Caco-2 (cell line): Measurements from ENCODE around the gene MYL7. TPM values are rescaled to one million over a fixed set of nuclear protein-coding genes. Genes with fewer than 3 reads are reported as not detected.
"Not testable (repeated sequence)": the region's sequence is repeated elsewhere in the genome, so short reads cannot be mapped to it uniquely, and the experiment has no call there.

Source experiments
- BruUV-seq: library from RNA; stranded (reverse); fragments of 400-500 nt; replicated peaks from 2 replicates; lab custom pipeline; 2021; lab: Mats Ljungman, UMichigan
- CTCF ChIA-PET: fragments of 300-600 bp; sonication (Branson Sonifier 250); formaldehyde crosslinking; loops from one replicate; lab custom pipeline; 2022; ENCODE audit warnings: antibody characterized with exemption; lab: Charles Lee
- POLR2A ChIA-PET: fragments of 300-600 bp; sonication (Branson Sonifier 250); formaldehyde crosslinking; loops from one replicate; lab custom pipeline; 2022; ENCODE audit warnings: antibody characterized with exemption; lab: Charles Lee
- DNase-seq, 2 experiments: peaks; one replicate each; pipeline versions ENCODE4 v3.0.0 to v3.0.0-alpha.2; 2020 to 2022
- H3K27me3 ChIP-seq: replicated peaks from 2 replicates; pipeline ENCODE4 v1.6.0; 2011; ENCODE audit warnings: low read length; ENCODE audit not compliant: control insufficient read depth, insufficient read depth
- H3K36me3 ChIP-seq: 2 replicates; pipeline ENCODE4 v1.5.1; 2011; ENCODE audit warnings: low read length; ENCODE audit not compliant: control insufficient read depth, insufficient read depth
- H3K4me1 ChIP-seq: fragments of 250-450 bp; sonication (Bioruptor Pico); 2 replicates; pipeline ENCODE4 v1.5.1; 2020; ENCODE audit warnings: mild to moderate bottlenecking
- H3K4me3 ChIP-seq: 2 replicates; pipeline ENCODE4 v1.5.1; 2011; ENCODE audit warnings: low read depth, mild to moderate bottlenecking, control low read depth, low read length
- H3K9me3 ChIP-seq: fragments of 250-450 bp; sonication (Bioruptor Pico); 2 replicates; pipeline ENCODE4 v1.5.1; 2020; ENCODE audit warnings: mild to moderate bottlenecking, moderate library complexity
- H3K27ac Mint-ChIP-seq: one replicate; pipeline ENCODE4 v1.8.0; 2022; ENCODE audit warnings: mixed read lengths; ENCODE audit not compliant: unreplicated experiment
- H3K27me3 Mint-ChIP-seq: one replicate; pipeline ENCODE4 v1.8.0; 2022; ENCODE audit warnings: mixed read lengths; ENCODE audit not compliant: insufficient read depth, unreplicated experiment
- H3K36me3 Mint-ChIP-seq: one replicate; pipeline ENCODE4 v1.8.0; 2022; ENCODE audit warnings: mild to moderate bottlenecking, mixed read lengths; ENCODE audit not compliant: insufficient read depth, unreplicated experiment
- H3K4me1 Mint-ChIP-seq: one replicate; pipeline ENCODE4 v1.8.0; 2022; ENCODE audit warnings: low read depth, mixed read lengths; ENCODE audit not compliant: unreplicated experiment
- H3K4me3 Mint-ChIP-seq: one replicate; pipeline ENCODE4 v1.8.0; 2022; ENCODE audit warnings: mild to moderate bottlenecking, moderate library complexity, mixed read lengths; ENCODE audit not compliant: unreplicated experiment
- H3K9me3 Mint-ChIP-seq: one replicate; pipeline ENCODE4 v1.8.0; 2022; ENCODE audit warnings: mixed read lengths; ENCODE audit not compliant: unreplicated experiment
- intact Hi-C: fragments of 100-400 bp; cut with micrococcal nuclease; formaldehyde crosslinking; loops from one replicate; pipeline ENCODE4 v1.10.0; 2022; ENCODE audit not compliant: unreplicated experiment
- total RNA-seq: library from RNA; stranded (reverse); gene quantifications from 2 replicates; pipeline ENCODE4 v1.2.3, GENCODE V29; 2022
- TF ChIP-seq, protein P1 (sequence below), 2 experiments: fragments of 200-600 bp in 1 of 2; IDR thresholded peaks; 1 replicate in 1 of 2; 2 replicates in 1 of 2; pipeline versions ENCODE4 v1.5.1 to v1.8.0; 2011 to 2022; ENCODE audit warnings: antibody characterized with exemption in 1 of 2, control low read depth in 1 of 2, inconsistent platforms in 1 of 2, low read depth in 1 of 2, low read length in 1 of 2, mild to moderate bottlenecking in 1 of 2, moderate library complexity in 1 of 2; ENCODE audit not compliant: insufficient read depth in 1 of 2, severe bottlenecking in 1 of 2, unreplicated experiment in 1 of 2

The MYL7 gene
- total RNA-seq, 1 experiment from 2014 or later = 16.2 TPM

DNA sequence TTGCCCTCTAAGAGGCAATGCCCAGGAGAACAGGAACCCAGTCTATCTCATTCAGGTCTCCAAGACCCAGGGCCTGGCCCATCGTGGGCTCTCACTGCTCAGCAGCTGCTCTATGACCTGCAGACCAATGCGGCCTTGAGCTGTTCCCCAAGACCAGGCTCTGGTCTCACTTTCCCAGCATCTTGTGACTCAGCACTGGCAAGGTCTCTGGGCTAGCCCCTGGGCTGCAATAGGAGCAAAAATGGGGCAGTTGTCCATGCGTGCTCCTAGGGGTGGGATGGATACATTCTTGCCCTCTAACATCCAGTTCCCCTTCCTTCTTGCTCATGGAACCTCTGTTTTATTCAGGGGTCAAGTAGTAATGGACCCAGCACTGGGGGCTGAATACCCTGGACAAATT is 34.6 kb upstream of the MYL7 start:
- no peak for DNase-seq
- H3K4me3 Mint-ChIP-seq = no peak overlapping the region
- H3K36me3 Mint-ChIP-seq = no peaks in the 10 kb centered on the region
- H3K9me3 Mint-ChIP-seq = no peaks in the 10 kb centered on the region
- peaks cover 14% of the 10 kb centered on the region for H3K27me3 Mint-ChIP-seq
- TF ChIP-seq, protein P1, sequence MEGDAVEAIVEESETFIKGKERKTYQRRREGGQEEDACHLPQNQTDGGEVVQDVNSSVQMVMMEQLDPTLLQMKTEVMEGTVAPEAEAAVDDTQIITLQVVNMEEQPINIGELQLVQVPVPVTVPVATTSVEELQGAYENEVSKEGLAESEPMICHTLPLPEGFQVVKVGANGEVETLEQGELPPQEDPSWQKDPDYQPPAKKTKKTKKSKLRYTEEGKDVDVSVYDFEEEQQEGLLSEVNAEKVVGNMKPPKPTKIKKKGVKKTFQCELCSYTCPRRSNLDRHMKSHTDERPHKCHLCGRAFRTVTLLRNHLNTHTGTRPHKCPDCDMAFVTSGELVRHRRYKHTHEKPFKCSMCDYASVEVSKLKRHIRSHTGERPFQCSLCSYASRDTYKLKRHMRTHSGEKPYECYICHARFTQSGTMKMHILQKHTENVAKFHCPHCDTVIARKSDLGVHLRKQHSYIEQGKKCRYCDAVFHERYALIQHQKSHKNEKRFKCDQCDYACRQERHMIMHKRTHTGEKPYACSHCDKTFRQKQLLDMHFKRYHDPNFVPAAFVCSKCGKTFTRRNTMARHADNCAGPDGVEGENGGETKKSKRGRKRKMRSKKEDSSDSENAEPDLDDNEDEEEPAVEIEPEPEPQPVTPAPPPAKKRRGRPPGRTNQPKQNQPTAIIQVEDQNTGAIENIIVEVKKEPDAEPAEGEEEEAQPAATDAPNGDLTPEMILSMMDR (IDR thresholded peaks at IDR 0.05; ENCODE audit: insufficient read depth in 1 of 2, low read depth in 1 of 2, low read length in 1 of 2, severe bottlenecking in 1 of 2, unreplicated experiment in 1 of 2) = no peak
- Histone ChIP-seq H3K9me3 (no peaks in the 10 kb centered on the region), H3K4me3 (no peak overlapping the region), H3K27me3 (no peaks in the 10 kb centered on the region), H3K4me1 (peaks cover 6% of the 10 kb centered on the region; the same call in 1 of the 2 replicates), H3K36me3 (no peaks in the 10 kb centered on the region)
- no peak overlapping the region for H3K27ac Mint-ChIP-seq
- CTCF ChIA-PET = no interaction called here
- intact Hi-C loops = no loop called here
- POLR2A ChIA-PET = no interaction called here
- BruUV-seq = no TSS peak
- H3K4me1 Mint-ChIP-seq = no peaks in the 10 kb centered on the region

- H3K27me3 Mint-ChIP-seq = peaks cover 15% of the 10 kb centered on the region
- POLR2A ChIA-PET, H3K9me3 ChIP-seq, H3K4me1 ChIP-seq, H3K9me3 Mint-ChIP-seq, CTCF ChIA-PET, H3K27ac Mint-ChIP-seq, DNase-seq, intact Hi-C loops, H3K4me3 Mint-ChIP-seq, H3K4me1 Mint-ChIP-seq, H3K27me3 ChIP-seq, H3K36me3 ChIP-seq, BruUV-seq, H3K4me3 ChIP-seq, H3K36me3 Mint-ChIP-seq: not testable (repeated sequence)
Observed at GRCh38 chr7:44174694-44174948, 33.5 kb upstream of the MYL7 start.

DNA sequence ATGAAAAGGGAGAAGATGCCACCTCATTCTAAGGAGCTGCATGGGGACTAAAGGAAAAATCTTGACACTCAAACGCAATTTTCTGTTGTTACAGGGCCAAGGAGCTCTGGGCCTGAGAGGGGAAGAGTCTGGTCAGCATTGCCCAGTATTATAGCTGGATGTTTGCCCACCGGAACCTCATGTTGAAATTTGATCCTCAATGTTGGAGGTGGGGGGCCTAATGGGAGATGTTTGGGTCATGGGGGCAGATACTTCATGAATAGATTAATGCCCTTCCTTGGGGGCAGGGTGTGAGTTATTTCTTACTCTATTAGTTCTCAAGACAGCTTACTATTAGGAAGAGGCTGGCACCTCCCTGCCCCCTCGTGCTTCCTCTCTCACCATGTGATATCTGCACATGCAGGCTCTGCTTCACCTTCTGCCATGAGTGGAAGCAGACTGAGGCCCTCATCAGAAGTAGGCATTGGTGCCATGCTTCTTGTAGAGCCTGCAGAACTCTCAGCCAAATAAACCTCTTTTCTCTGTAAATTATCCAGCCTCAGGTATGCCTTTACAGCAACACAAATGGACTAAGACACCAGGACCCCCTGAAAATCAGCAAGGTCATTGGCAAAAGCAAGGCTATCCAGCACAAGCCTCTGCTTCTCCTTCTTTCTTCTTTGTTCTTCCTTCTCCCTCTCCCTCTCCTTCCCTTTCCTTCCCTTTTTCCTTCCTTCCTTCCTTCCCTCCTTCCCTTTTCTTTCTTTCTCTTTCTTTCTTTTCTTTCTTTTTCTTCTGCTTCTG is 33.0 kb upstream of the MYL7 start:
- intact Hi-C loops = no loop called here
- POLR2A ChIA-PET = no interaction called here

More for the DNA sequence above, 33.0 kb upstream of the MYL7 start:
- H3K4me1 Mint-ChIP-seq = no peaks in the 10 kb centered on the region
- no peaks in the 10 kb centered on the region for H3K36me3 Mint-ChIP-seq
- peaks cover 12% of the 10 kb centered on the region for H3K27me3 Mint-ChIP-seq
- H3K27me3 ChIP-seq = no peaks in the 10 kb centered on the region
- H3K36me3 ChIP-seq = no peaks in the 10 kb centered on the region
- BruUV-seq = no TSS peak
- DNase-seq = no peak
- no peaks in the 10 kb centered on the region for H3K9me3 ChIP-seq
- no peaks in the 10 kb centered on the region for H3K4me1 ChIP-seq
- H3K4me3 Mint-ChIP-seq = no peak overlapping the region
- no peak overlapping the region for H3K4me3 ChIP-seq
- CTCF ChIA-PET = no interaction called here
- no peaks in the 10 kb centered on the region for H3K9me3 Mint-ChIP-seq
- TF ChIP-seq, protein P1 (IDR thresholded peaks at IDR 0.05; ENCODE audit: insufficient read depth in 1 of 2, low read depth in 1 of 2, low read length in 1 of 2, severe bottlenecking in 1 of 2, unreplicated experiment in 1 of 2) = no peak
- H3K27ac Mint-ChIP-seq = no peak overlapping the region
